HFF-Myc (cell line): ENCODE results near the gene SHISAL1.

ENCODE experiments used
- DNase-seq: peaks from one replicate; pipeline ENCODE4 v3.0.0-alpha.2; 2011; ENCODE audit warnings: low read depth; ENCODE audit errors: extremely low read depth
- H3K4me3 ChIP-seq: replicated peaks from 2 replicates; pipeline ENCODE4 v1.5.1; 2011; ENCODE audit warnings: low read depth, mild to moderate bottlenecking, control low read depth, low read length
- TF ChIP-seq, protein P1 (sequence below): IDR thresholded peaks from 2 replicates; pipeline ENCODE4 v1.5.1; 2012; ENCODE audit warnings: mild to moderate bottlenecking, low read depth, low read length, control low read depth; ENCODE audit errors: missing control alignments

The SHISAL1 gene

DNA sequence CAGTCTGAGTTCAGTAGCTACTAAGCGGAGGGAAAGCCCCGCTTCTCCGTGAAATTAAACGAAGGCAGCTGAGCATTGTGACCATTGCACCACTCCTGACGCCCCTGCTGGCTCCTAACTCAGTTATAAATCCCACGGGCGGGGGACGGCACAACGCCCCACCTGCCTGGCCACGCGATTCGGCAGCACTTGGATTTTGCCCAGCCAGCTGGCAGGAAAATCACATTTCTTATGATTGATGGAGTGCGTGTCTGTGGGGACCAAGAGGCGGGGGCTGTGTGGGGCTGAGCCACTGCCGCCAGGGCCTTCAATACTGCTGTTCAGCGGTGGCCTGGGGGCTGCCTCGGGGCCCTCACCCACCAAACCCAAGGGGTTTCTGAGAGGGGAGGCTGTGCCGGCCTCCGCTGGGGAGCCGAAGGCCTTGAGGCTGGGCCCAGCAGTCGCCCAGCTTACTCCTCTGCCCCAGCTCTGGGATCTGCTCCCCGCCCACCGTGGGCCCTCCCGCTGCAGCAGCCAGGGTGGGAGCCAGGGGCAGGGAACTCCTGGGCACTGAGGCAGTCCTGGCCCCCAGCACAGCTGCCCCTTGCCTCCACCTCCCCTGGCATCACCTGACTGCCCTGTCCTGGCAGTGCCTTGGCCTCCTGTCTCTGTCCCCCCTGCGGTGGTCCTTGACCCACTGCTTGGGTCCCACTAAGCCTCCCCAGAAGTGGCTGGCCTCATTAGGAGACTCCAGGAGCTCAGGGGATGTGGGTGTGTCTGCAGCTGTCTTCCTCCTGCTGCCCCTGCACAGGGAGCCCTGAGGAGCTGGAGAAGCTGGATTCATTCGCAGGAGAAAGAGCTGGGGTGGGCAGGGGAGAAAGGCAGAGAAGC, 30.7 kb downstream of the SHISAL1 start:
- no peak overlapping the region for H3K4me3 ChIP-seq
- TF ChIP-seq, protein P1, sequence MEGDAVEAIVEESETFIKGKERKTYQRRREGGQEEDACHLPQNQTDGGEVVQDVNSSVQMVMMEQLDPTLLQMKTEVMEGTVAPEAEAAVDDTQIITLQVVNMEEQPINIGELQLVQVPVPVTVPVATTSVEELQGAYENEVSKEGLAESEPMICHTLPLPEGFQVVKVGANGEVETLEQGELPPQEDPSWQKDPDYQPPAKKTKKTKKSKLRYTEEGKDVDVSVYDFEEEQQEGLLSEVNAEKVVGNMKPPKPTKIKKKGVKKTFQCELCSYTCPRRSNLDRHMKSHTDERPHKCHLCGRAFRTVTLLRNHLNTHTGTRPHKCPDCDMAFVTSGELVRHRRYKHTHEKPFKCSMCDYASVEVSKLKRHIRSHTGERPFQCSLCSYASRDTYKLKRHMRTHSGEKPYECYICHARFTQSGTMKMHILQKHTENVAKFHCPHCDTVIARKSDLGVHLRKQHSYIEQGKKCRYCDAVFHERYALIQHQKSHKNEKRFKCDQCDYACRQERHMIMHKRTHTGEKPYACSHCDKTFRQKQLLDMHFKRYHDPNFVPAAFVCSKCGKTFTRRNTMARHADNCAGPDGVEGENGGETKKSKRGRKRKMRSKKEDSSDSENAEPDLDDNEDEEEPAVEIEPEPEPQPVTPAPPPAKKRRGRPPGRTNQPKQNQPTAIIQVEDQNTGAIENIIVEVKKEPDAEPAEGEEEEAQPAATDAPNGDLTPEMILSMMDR: no peak

DNA sequence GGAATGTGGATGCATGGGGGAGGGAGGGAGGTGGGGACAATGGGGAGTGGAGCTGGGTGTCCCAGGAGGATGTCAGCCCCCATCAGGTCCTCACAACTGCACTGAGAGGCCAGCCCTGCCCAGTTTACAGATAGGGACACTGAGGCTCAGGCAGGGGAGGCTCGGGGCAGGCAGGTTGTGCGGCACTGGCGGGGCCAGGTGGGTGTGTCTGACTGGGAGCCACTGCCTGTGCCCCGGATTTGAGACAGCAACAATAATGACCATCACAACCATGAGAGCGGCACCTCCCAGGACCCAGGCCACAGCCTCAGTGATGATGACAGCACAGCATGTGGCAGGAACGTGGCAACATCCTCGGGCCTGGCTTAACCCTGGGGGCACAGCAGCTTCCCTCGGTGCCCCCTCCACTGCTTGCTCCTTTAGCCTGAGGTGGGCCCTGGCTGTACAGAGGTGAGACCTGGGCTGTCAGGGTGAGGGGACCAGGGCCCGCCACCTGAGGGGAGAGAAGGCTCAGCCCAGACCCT, 32.0 kb downstream of the SHISAL1 start:
- H3K4me3 ChIP-seq: no peak overlapping the region
- TF ChIP-seq, protein P1: no peak
- DNase-seq: no peak

More for the DNA sequence above, 30.7 kb downstream of the SHISAL1 start:
- DNase-seq: no peak

DNA sequence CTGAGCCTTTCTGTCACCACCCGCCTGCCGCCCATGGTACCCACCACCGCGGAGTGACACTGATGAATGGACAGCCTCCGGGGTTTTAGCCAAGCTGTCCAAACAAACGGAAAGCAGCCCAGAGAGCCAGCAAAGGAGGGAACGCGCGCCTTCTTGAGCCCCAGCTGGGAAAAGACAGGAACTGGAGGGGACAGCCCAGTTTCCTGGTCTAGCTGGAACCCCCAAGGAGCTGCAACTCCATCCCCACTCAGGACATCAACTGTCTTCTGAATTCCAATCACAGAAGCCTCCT, 33.7 kb downstream of the SHISAL1 start:
- TF ChIP-seq, protein P1: no peak
- no peak overlapping the region for H3K4me3 ChIP-seq
- no peak for DNase-seq

DNA sequence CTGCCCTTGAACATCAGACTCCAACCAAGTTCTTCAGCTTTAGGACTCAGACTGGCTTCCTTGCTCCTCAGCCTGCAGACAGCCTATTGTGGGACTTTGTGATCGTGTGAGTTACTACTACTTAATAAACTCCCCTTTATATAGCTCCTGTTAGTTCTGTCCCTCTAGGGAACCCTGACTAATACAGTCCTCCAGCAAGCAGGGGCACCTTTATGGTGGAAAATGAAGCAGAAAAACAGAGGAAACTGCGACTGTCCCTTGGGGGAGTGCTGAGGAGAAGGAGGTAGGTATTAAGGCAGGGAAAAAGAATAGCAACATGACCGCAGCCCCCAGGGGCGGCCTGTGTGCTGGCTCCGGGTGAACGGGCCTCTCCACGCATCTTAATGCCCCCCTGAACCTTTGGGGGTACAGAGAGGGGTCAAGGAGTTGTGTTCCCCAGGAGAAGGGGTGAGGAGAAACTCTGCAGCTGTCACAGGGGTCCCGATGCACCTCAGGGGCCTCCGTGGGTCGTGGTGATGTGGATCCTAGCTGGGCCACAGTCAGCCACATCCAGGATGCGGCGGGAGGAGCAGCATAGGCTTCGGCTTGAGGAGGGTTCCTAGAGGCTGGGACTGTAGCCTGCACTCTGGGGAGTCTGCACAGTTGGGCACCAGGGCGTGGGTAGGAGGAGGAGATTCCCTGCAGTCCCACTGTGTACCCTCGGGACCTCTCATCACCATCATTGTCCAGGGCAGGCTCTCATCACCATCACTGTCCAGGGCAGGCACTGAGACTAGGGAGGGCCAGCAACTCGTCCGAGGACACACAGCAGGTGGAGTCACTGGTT, 34.3 kb downstream of the SHISAL1 start:
- TF ChIP-seq, protein P1: no peak
- no peak overlapping the region for H3K4me3 ChIP-seq
- no peak for DNase-seq

DNA sequence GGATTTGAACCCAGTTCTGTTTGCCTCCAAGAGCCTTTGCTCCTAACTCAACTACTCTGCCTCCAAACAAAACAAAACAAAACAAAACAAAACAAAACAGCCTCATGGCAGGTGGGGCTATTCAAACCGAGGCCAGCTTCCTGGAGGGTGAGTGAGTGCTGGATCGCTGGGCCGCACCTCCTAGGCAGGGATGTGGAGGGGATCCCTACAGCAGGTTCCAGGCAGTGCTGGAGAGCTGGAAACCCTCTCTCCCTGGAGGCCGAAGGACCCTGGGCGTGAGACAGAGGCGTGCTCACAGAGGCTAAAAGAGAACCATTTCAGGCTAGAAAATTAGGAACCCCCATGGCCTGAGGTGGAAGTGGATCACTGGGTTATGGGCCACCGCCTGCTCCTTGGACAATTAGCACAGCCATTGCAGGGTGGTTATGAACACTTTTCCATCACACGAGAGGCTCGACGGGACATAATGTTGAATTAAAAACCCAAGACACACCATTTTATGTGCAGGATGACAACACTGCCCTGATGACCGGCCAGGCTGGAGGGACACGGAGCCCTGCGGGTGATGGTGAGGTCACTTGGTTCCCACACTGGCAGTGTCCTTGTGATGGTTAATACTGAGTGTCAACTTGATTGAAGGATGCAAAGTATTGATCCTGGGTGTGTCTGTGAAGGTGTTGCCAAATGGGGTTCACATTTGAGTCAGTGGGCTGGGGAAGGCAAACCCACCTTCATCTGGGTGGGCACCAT, 35.2 kb downstream of the SHISAL1 start:
- DNase-seq: no peak
- TF ChIP-seq, protein P1: no peak

DNA sequence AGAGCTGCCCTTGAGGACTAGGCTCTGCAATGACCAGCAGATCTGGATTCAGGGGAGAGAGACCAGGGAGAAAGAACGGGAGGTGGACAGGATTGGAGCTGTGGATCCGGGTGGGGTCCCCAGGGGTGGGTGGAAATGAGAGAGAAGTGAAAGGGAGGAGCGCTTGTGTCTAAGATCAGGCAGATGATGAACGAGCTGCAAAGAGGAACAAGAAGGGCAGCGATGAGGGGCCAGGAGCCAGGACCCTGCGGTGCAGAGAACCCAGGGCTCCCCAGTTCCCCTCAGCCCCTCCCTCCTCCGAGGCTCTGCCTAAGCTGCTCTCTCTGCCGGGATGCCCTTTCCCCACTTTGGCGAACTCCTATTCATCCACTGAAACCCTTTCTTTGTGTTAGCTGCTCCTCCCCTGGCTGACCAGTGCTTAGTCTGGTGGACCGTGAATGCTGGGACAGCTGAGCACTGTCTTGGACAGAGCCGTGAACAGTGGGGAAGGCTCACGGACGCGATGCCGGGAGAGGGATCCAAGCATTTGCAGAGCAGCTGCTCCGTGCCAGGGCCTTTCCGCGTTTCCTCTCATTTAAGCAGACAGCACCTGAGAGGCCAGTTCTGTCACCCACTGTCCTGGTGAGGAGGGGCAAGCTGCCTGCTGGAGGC, 35.9 kb downstream of the SHISAL1 start:
- H3K4me3 ChIP-seq: no peak overlapping the region
- TF ChIP-seq, protein P1: no peak
- DNase-seq: no peak

More for the DNA sequence above, 35.2 kb downstream of the SHISAL1 start:
- H3K4me3 ChIP-seq: no peak overlapping the region
